ENCODE data around the gene HS3ST5. TPM values are rescaled to one million over a fixed set of nuclear protein-coding genes. Genes with fewer than 3 reads are reported as not detected.

The HS3ST5 gene
- total and polyA plus RNA-seq, 2 experiments from 2014 or later: 2.8 to 3.5 TPM

- DNase-seq (ENCODE audit: low spot score) (no peak), ATAC-seq (no peak)
- H3K27ac Mint-ChIP-seq: no peak overlapping the region
- H3K4me3 Mint-ChIP-seq: no peak overlapping the region
- Histone ChIP-seq H3K79me2 (replicated peaks; ENCODE audit: insufficient read depth) (peaks cover 4% of the 10 kb centered on the region; the same call in 1 of the 2 replicates), H3K4me1 (ENCODE audit: insufficient read depth) (peaks cover 3% of the 10 kb centered on the region; the same call in 1 of the 2 replicates), H3K9me2 (ENCODE audit: insufficient read depth) (no peaks in the 10 kb centered on the region; the same call in 1 of the 2 replicates), H3F3A (replicated peaks; ENCODE audit: low read depth) (no peaks in the 10 kb centered on the region), H2AFZ (no peak overlapping the region), H3K27me3 (ENCODE audit: insufficient read depth) (no peaks in the 10 kb centered on the region), H3K4me3 (no peak overlapping the region), H3K36me3 (ENCODE audit: insufficient read depth) (no peaks in the 10 kb centered on the region), H3K27ac (ENCODE audit: low read depth) (no peak overlapping the region), H4K20me1 (replicated peaks; ENCODE audit: insufficient read depth) (no peaks in the 10 kb centered on the region), H3K4me2 (no peak overlapping the region)
- peaks cover 14% of the 10 kb centered on the region for H3K4me1 Mint-ChIP-seq
- no peaks in the 10 kb centered on the region; the same call in 2 of the 3 replicates for H3K9me3 Mint-ChIP-seq
- H3K27me3 Mint-ChIP-seq (ENCODE audit: insufficient read depth, low read depth, poor library complexity): peaks cover 4% of the 10 kb centered on the region
- peaks cover 12% of the 10 kb centered on the region; the same call in 2 of the 3 replicates for H3K36me3 Mint-ChIP-seq (ENCODE audit: low read depth)
- TF ChIP-seq ZNF462 (CRISPR knock-in tag; IDR thresholded peaks at IDR 0.05): no peak
- TF ChIP-seq JUNB (IDR thresholded peaks at IDR 0.05; ENCODE audit: unreplicated experiment): no peak
- no peak for TF ChIP-seq EZH2 (IDR thresholded peaks at IDR 0.05; ENCODE audit: low read depth, unreplicated experiment)
- TF ChIP-seq EZH2phosphoT487 (IDR thresholded peaks at IDR 0.05; ENCODE audit: unreplicated experiment): no peak
- TF ChIP-seq ETS1 (IDR thresholded peaks at IDR 0.05): no peak
- no peak for TF ChIP-seq ZNF331 (CRISPR knock-in tag; IDR thresholded peaks at IDR 0.05; ENCODE audit: low read depth)
- no peak for TF ChIP-seq ZNF114 (CRISPR knock-in tag; IDR thresholded peaks at IDR 0.05)
- no peak for TF ChIP-seq STAT1 (IDR thresholded peaks at IDR 0.05; ENCODE audit: unreplicated experiment)
- TF ChIP-seq CTCF (conservative IDR thresholded peaks at IDR 0.05; ENCODE audit: low read depth in 2 of 2): no peak
- no peak for TF ChIP-seq CREB1 (CRISPR knock-in tag; IDR thresholded peaks at IDR 0.05; ENCODE audit: low read depth)
- TF ChIP-seq REST (IDR thresholded peaks at IDR 0.05; ENCODE audit: unreplicated experiment): no peak
- no peak for TF ChIP-seq NANOG (IDR thresholded peaks at IDR 0.05; ENCODE audit: borderline replicate concordance)
These were observed 51.4 kb downstream of the HS3ST5 start for GRCh38 chr6:114291428-114291827.

All from GM23338 (cell line).